ENCODE results near the gene SNX18.
"Not testable (repeated sequence)": the region's sequence is repeated elsewhere in the genome, so short reads cannot be mapped to it uniquely, and the experiment has no call there.

Gene SNX18

GRCh38 chr5:54524082-54524481 is 6.5 kb downstream of the SNX18 start:
- no peak overlapping the region for H3K4me3 Mint-ChIP-seq
- peaks cover 54% of the 10 kb centered on the region for H3K36me3 Mint-ChIP-seq
- H3K27ac Mint-ChIP-seq = no peak overlapping the region
- no peaks in the 10 kb centered on the region for H3K27me3 Mint-ChIP-seq
- DNase-seq = no peak
- no peaks in the 10 kb centered on the region for H3K9me3 Mint-ChIP-seq
- peaks cover 57% of the 10 kb centered on the region for H3K4me1 Mint-ChIP-seq
- CTCF ChIA-PET = interaction anchor here (1.1 to 1.6 kb wide), 4 partner anchors 12 to 326 kb away, joined by 3 to 4 read pairs (median 3); no protein-coding TSS in a partner anchor

GRCh38 chr5:54524704-54525103 is 7.1 kb downstream of the SNX18 start:
- CTCF ChIA-PET = interaction anchor here (1.5 to 1.6 kb wide), 3 partner anchors 11 to 325 kb away, joined by 3 to 4 read pairs (median 3); no protein-coding TSS in a partner anchor
- H3K4me3 Mint-ChIP-seq = no peak overlapping the region
- H3K27me3 Mint-ChIP-seq = no peaks in the 10 kb centered on the region
- H3K9me3 Mint-ChIP-seq = no peaks in the 10 kb centered on the region
- peaks cover 51% of the 10 kb centered on the region for H3K4me1 Mint-ChIP-seq
- H3K27ac Mint-ChIP-seq = no peak overlapping the region
- DNase-seq = no peak
- peaks cover 49% of the 10 kb centered on the region for H3K36me3 Mint-ChIP-seq

GRCh38 chr5:54525261-54525660 is 7.7 kb downstream of the SNX18 start:
- Mint-ChIP-seq H3K4me3 (no peak overlapping the region), H3K9me3 (no peaks in the 10 kb centered on the region), H3K4me1 (peaks cover 49% of the 10 kb centered on the region), H3K36me3 (peaks cover 45% of the 10 kb centered on the region), H3K27me3 (no peaks in the 10 kb centered on the region), H3K27ac (no peak overlapping the region)
- CTCF ChIA-PET = interaction anchor here (1.5 kb wide), 1 partner anchor 325 kb away, joined by 3 read pairs; no protein-coding TSS in a partner anchor
- DNase-seq = no peak

GRCh38 chr5:54525692-54526091 is 8.1 kb downstream of the SNX18 start:
- H3K36me3 Mint-ChIP-seq = peaks cover 42% of the 10 kb centered on the region
- DNase-seq = no peak
- no peak overlapping the region for H3K27ac Mint-ChIP-seq
- peaks cover 45% of the 10 kb centered on the region for H3K4me1 Mint-ChIP-seq
- no peaks in the 10 kb centered on the region for H3K9me3 Mint-ChIP-seq
- no peaks in the 10 kb centered on the region for H3K27me3 Mint-ChIP-seq
- CTCF ChIA-PET = interaction anchor here (1.5 kb wide), 1 partner anchor 324 kb away, joined by 3 read pairs; no protein-coding TSS in a partner anchor
- H3K4me3 Mint-ChIP-seq = no peak overlapping the region

- Mint-ChIP-seq H3K27me3 (no peaks in the 10 kb centered on the region), H3K4me3 (no peak overlapping the region), H3K4me1 (peaks cover 44% of the 10 kb centered on the region), H3K36me3 (peaks cover 43% of the 10 kb centered on the region), H3K27ac (no peak overlapping the region), H3K9me3 (no peaks in the 10 kb centered on the region)
- DNase-seq = no peak
- CTCF ChIA-PET = interaction anchor here (1.2 kb wide), 1 partner anchor 318 kb away, joined by 9 read pairs; no protein-coding TSS in a partner anchor
Observed at GRCh38 chr5:54526604-54527288, 9.2 kb downstream of the SNX18 start.

- Mint-ChIP-seq H3K36me3 (peaks cover 30% of the 10 kb centered on the region), H3K4me3 (no peak overlapping the region), H3K27ac (no peak overlapping the region), H3K9me3 (no peaks in the 10 kb centered on the region), H3K27me3 (no peaks in the 10 kb centered on the region), H3K4me1 (peaks cover 30% of the 10 kb centered on the region)
- CTCF ChIA-PET = no interaction called here
- DNase-seq = no peak
Observed at GRCh38 chr5:54528633-54529209, 11.2 kb downstream of the SNX18 start.

GRCh38 chr5:54529565-54529964 is 12.0 kb downstream of the SNX18 start:
- Mint-ChIP-seq H3K36me3 (peaks cover 26% of the 10 kb centered on the region), H3K27ac (no peak overlapping the region), H3K4me1 (peaks cover 32% of the 10 kb centered on the region), H3K9me3 (no peaks in the 10 kb centered on the region), H3K4me3 (no peak overlapping the region), H3K27me3 (no peaks in the 10 kb centered on the region)
- CTCF ChIA-PET = interaction anchor here (1.2 kb wide), 1 partner anchor 315 kb away, joined by 4 read pairs; no protein-coding TSS in a partner anchor
- no peak for DNase-seq

- Mint-ChIP-seq H3K4me1 (peaks cover 27% of the 10 kb centered on the region), H3K4me3 (no peak overlapping the region), H3K9me3 (no peaks in the 10 kb centered on the region), H3K27me3 (no peaks in the 10 kb centered on the region), H3K36me3 (peaks cover 31% of the 10 kb centered on the region), H3K27ac (no peak overlapping the region)
- no peak for DNase-seq
- CTCF ChIA-PET = no interaction called here
Observed at GRCh38 chr5:54531546-54531945, 14.0 kb downstream of the SNX18 start.

- H3K4me1 Mint-ChIP-seq = peaks cover 35% of the 10 kb centered on the region
- no peak overlapping the region for H3K27ac Mint-ChIP-seq
- no peak for DNase-seq
- H3K4me3 Mint-ChIP-seq = no peak overlapping the region
- H3K27me3 Mint-ChIP-seq = no peaks in the 10 kb centered on the region
- no peaks in the 10 kb centered on the region for H3K9me3 Mint-ChIP-seq
- H3K36me3 Mint-ChIP-seq = peaks cover 36% of the 10 kb centered on the region
- CTCF ChIA-PET = no interaction called here
Observed at GRCh38 chr5:54533541-54534190, 16.1 kb downstream of the SNX18 start.

GRCh38 chr5:54534191-54535004 is 16.8 kb downstream of the SNX18 start:
- H3K4me3 Mint-ChIP-seq = no peak overlapping the region
- DNase-seq = no peak
- H3K36me3 Mint-ChIP-seq = peaks cover 36% of the 10 kb centered on the region
- CTCF ChIA-PET = no interaction called here
- no peaks in the 10 kb centered on the region for H3K27me3 Mint-ChIP-seq
- no peaks in the 10 kb centered on the region for H3K9me3 Mint-ChIP-seq
- H3K27ac Mint-ChIP-seq = no peak overlapping the region
- peaks cover 35% of the 10 kb centered on the region for H3K4me1 Mint-ChIP-seq

- no peak overlapping the region for H3K4me3 Mint-ChIP-seq
- no peak for DNase-seq
- no peaks in the 10 kb centered on the region for H3K9me3 Mint-ChIP-seq
- H3K27me3 Mint-ChIP-seq = no peaks in the 10 kb centered on the region
- peaks cover 39% of the 10 kb centered on the region for H3K36me3 Mint-ChIP-seq
- H3K4me1 Mint-ChIP-seq = peaks cover 31% of the 10 kb centered on the region
- H3K27ac Mint-ChIP-seq = no peak overlapping the region
- CTCF ChIA-PET = interaction anchor here (1.0 kb wide), 1 partner anchor 11 kb away, joined by 3 read pairs; no protein-coding TSS in a partner anchor
Observed at GRCh38 chr5:54535149-54535844, 17.7 kb downstream of the SNX18 start.

- CTCF ChIA-PET = not testable (repeated sequence)
Observed at GRCh38 chr5:54536375-54536774, 18.8 kb downstream of the SNX18 start.

GRCh38 chr5:54536861-54537260 is 19.3 kb downstream of the SNX18 start:
- not testable (repeated sequence) for H3K27ac Mint-ChIP-seq
- peaks cover 27% of the 10 kb centered on the region for H3K4me1 Mint-ChIP-seq
- CTCF ChIA-PET = interaction anchor here (0.7 kb wide), 1 partner anchor 16 kb away, joined by 3 read pairs; no protein-coding TSS in a partner anchor

More at GRCh38 chr5:54536375-54536774, 18.8 kb downstream of the SNX18 start:
- H3K9me3 Mint-ChIP-seq, H3K27me3 Mint-ChIP-seq, H3K4me3 Mint-ChIP-seq, DNase-seq, H3K27ac Mint-ChIP-seq: not testable (repeated sequence)
- H3K36me3 Mint-ChIP-seq = peaks cover 34% of the 10 kb centered on the region
- peaks cover 26% of the 10 kb centered on the region for H3K4me1 Mint-ChIP-seq

More at GRCh38 chr5:54536861-54537260, 19.3 kb downstream of the SNX18 start:
- not testable (repeated sequence) for H3K4me3 Mint-ChIP-seq, H3K9me3 Mint-ChIP-seq, H3K27me3 Mint-ChIP-seq, DNase-seq
- peaks cover 33% of the 10 kb centered on the region for H3K36me3 Mint-ChIP-seq

Data from activated naive CD4-positive, alpha-beta T cell treated with anti-CD3 and anti-CD28 coated beads, Interleukin-2, amount 10 ng/mL, durations not matched to agents 7 days and 5 days (primary cell).